Superior temporal gyrus (tissue), 1 donor: Measurements from ENCODE around the gene CARD11.
"Not testable (repeated sequence)": the region's sequence is repeated elsewhere in the genome, so short reads cannot be mapped to it uniquely, and the experiment has no call there.

Source experiments
- DNase-seq: peaks from one replicate; pipeline ENCODE4 v3.0.0-alpha.2; 2016; ENCODE audit errors: extremely low spot score

Gene CARD11

GRCh38 chr7:2964208-2964607 is 79.5 kb downstream of the CARD11 start:
- no peak for DNase-seq

- DNase-seq: no peak
These were observed 80.8 kb downstream of the CARD11 start for GRCh38 chr7:2962865-2963264.

GRCh38 chr7:2959828-2960599 is 83.7 kb downstream of the CARD11 start:
- DNase-seq: no peak

- DNase-seq: no peak
These were observed 84.5 kb downstream of the CARD11 start for GRCh38 chr7:2959103-2959680.

- DNase-seq: no peak
These were observed 85.1 kb downstream of the CARD11 start for GRCh38 chr7:2958416-2959102.

- DNase-seq: not testable (repeated sequence)
These were observed 86.3 kb downstream of the CARD11 start for GRCh38 chr7:2957369-2957727.

GRCh38 chr7:2956526-2957368 is 86.9 kb downstream of the CARD11 start:
- DNase-seq: no peak

- no peak for DNase-seq
These were observed 87.6 kb downstream of the CARD11 start for GRCh38 chr7:2956076-2956475.

- DNase-seq: no peak
These were observed 88.4 kb downstream of the CARD11 start for GRCh38 chr7:2955269-2955668.

- DNase-seq: no peak
These were observed 89.2 kb downstream of the CARD11 start for GRCh38 chr7:2954433-2954853.

- no peak for DNase-seq
These were observed 89.9 kb downstream of the CARD11 start for GRCh38 chr7:2953588-2954407.

- DNase-seq: no peak
These were observed 90.6 kb downstream of the CARD11 start for GRCh38 chr7:2953099-2953498.

- no peak for DNase-seq
These were observed 91.4 kb downstream of the CARD11 start for GRCh38 chr7:2952316-2952715.

- DNase-seq: no peak
These were observed 93.1 kb downstream of the CARD11 start for GRCh38 chr7:2950578-2950977.

GRCh38 chr7:2948749-2949148 is 94.9 kb downstream of the CARD11 start:
- no peak for DNase-seq

- no peak for DNase-seq
These were observed 96.4 kb downstream of the CARD11 start for GRCh38 chr7:2947058-2947780.

GRCh38 chr7:2945171-2945570 is 98.5 kb downstream of the CARD11 start:
- DNase-seq: no peak

- DNase-seq: no peak
These were observed 98.9 kb downstream of the CARD11 start for GRCh38 chr7:2944739-2945138.

GRCh38 chr7:2943851-2944601 is 99.6 kb downstream of the CARD11 start:
- no peak for DNase-seq
